ENCODE data around the gene ZNF587B. TPM values are rescaled to one million over a fixed set of nuclear protein-coding genes. Genes with fewer than 3 reads are reported as not detected.
A peak's percentile ranks its signal among the peaks of the same experiment; 100 is the strongest.
"Not testable (repeated sequence)": the region's sequence is repeated elsewhere in the genome, so short reads cannot be mapped to it uniquely, and the experiment has no call there.

The ZNF587B gene
- total RNA-seq (1 to 10 TPM; 5.8 to 9.3 (median 6.6) TPM), polyA plus RNA-seq (4.3 TPM)
- long read RNA-seq, donor 1, partial matches to known transcripts: 0 of 3 reads
- long read RNA-seq, donor 1, other reads (novel, unspliced or antisense): 3 of 3 reads
- long read RNA-seq, donor 2, partial matches to known transcripts: 0 of 1 reads
- long read RNA-seq, donor 2, other reads (novel, unspliced or antisense): 1 of 1 reads
- long read RNA-seq, donor 3, partial matches to known transcripts: 0 of 2 reads
- long read RNA-seq, donor 3, other reads (novel, unspliced or antisense): 1 of 2 reads
- long read RNA-seq, donor 4: 0 reads

DNA sequence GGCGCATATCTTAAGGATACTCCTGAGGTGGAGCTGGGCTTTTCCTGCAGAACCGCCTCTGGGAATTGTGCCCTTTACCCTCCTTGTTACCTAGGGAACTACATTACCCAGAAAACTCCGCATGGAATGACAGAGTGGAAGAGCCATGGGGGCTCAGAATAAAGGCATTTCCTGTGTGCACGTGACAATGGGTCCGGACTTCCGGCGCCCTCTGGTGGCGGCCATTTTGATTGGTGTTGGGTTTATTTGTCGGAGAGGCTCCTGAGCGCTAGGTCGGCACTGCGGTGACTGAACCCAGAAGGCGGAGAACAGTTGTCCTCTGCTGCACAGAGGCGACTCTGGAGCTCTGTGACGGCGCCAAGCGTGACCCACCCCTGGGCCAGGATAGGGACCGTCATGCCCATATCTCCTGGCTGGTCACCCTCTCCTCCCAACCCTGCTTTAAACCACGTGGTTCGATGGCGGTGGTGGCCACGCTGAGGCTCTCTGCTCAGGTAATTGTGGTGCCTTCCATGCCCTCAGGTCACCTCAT, at the start of gene ZNF587B:
ZNF587B (plus strand) TSS at position 229 of the 532 bp plus-strand sequence; CDS start at position 459, 230 bp downstream.
- peak; percentile 91 to 92 for ATAC-seq
- H3K27me3 ChIP-seq (ENCODE audit: control insufficient read depth, insufficient read depth): no peaks in the 10 kb centered on the region
- H3K4me3 ChIP-seq (ENCODE audit: low read length): peak within 1 kb of the TSS; percentile 63
- peak within 1 kb of the TSS; percentile 95 for H3K27ac ChIP-seq (ENCODE audit: low read length)
- DNase-seq: peak; percentile 77 to 93 (median 91)
- WGBS: 22% methylated on average over 22 of the region's 22 CpGs
- H3K9me3 ChIP-seq (ENCODE audit: control insufficient read depth, low read length): no peaks in the 10 kb centered on the region
- intact Hi-C loops (cut with DNase I): no loop called here
- H3K4me1 ChIP-seq (ENCODE audit: control insufficient read depth, insufficient read depth, low read length): no peaks in the 10 kb centered on the region

DNA sequence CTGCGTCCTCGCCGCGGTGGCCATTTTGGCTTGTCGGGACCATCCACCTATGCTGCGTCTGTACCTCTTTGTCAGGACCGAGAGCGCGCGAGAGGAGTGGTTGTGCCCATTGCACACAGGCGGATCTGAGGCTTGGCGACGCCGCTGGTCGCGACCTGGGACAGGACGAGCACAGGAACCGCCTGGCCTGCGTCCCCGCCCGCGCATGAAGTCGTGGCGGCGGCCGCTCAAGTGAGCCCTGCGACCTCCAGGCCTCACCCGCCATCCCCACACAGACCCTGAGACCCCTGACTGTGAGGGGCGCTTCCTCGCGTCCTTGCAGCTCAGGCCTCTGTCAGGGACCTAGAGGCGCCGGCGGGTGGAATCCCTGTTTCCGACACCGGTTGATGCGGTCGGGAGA, 43.8 kb upstream of the ZNF587B start:
- intact Hi-C loops (cut with DNase I): loop anchor here in 1 of 4 donors (5.0 kb wide), 1 partner anchor 396 kb away; the partner anchor contains the start of gene ZNF274
- Histone ChIP-seq H3K27ac (ENCODE audit: low read length) (no peak overlapping the region), H3K4me1 (ENCODE audit: control insufficient read depth, insufficient read depth, low read length) (no peaks in the 10 kb centered on the region), H3K4me3 (ENCODE audit: low read length) (no peak overlapping the region), H3K27me3 (ENCODE audit: control insufficient read depth, insufficient read depth) (no peaks in the 10 kb centered on the region), H3K9me3 (ENCODE audit: control insufficient read depth, low read length) (peaks cover 2% of the 10 kb centered on the region)
- ATAC-seq (peak; percentile 34 to 41), DNase-seq (peak in 2 of 3 donors; percentile 53 to 58)
- 93% methylated on average over 38 of the region's 38 CpGs for WGBS

DNA sequence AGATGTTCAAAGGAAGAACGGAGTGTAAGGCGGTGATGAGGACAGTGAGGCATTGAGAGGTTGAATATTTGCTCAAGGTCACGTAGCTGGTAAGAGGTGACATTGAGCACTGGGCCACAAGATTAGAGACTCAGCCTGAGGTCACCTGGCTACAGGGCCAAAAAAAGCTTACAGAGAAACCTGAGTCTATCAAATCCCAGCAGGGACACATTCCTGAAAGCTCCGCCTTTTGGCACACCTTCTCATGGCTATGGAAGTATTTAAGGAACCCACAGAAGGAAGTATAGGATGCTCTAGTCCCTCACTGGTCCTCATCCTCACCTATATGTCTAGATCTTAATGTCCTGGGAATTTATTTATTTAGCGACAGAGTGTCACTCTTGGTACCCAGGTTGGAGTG, 43.2 kb upstream of the ZNF587B start:
- Histone ChIP-seq H3K9me3 (ENCODE audit: control insufficient read depth, low read length) (peaks cover 2% of the 10 kb centered on the region), H3K4me3 (ENCODE audit: low read length) (no peak overlapping the region), H3K4me1 (ENCODE audit: control insufficient read depth, insufficient read depth, low read length) (no peaks in the 10 kb centered on the region), H3K27ac (ENCODE audit: low read length) (no peak overlapping the region), H3K27me3 (ENCODE audit: control insufficient read depth, insufficient read depth) (no peaks in the 10 kb centered on the region)
- intact Hi-C loops (cut with DNase I): loop anchor here in 1 of 4 donors (5.0 kb wide), 1 partner anchor 395 kb away; the partner anchor contains the start of gene ZNF274
- no peak for DNase-seq
- ATAC-seq: peak in 1 of 2 donors; percentile 10
- WGBS: 96% methylated on average over 5 of the region's 5 CpGs

DNA sequence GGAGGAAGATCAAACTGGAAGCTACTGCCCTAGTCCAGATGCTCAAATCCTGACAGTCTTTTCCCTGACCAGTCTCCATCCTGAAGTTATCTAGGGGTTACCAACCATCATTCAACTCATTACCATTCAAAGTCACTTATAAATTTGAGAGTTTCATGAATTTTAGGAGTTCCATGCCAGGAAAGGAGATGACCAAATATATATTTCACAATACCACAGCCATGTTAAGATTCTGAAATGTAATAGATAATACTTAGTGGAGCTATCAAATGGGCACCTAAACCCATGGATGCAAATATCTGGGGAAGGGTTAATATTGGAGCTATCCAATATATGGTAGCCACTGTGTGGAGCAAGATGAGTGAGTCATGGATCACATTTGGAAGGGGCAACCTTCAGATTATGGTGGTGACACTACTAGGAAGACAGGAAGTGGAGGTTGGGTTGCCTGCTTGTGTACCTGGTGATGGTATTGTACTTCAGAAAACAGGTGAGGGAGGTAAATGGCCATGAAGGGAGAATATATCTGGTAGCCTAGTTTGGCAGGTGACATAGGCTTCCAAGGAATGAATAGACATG, 41.9 kb upstream of the ZNF587B start:
- no peaks in the 10 kb centered on the region for H3K4me1 ChIP-seq (ENCODE audit: control insufficient read depth, insufficient read depth, low read length)
- no peak overlapping the region for H3K27ac ChIP-seq (ENCODE audit: low read length)
- DNase-seq: no peak
- no peak for ATAC-seq
- H3K27me3 ChIP-seq (ENCODE audit: control insufficient read depth, insufficient read depth): no peaks in the 10 kb centered on the region
- H3K9me3 ChIP-seq (ENCODE audit: control insufficient read depth, low read length): peaks cover 2% of the 10 kb centered on the region
- no peak overlapping the region for H3K4me3 ChIP-seq (ENCODE audit: low read length)
- intact Hi-C loops (cut with DNase I): loop anchor here in 1 of 4 donors (5.0 kb wide), 1 partner anchor 394 kb away; the partner anchor contains the start of gene ZNF274

- Histone ChIP-seq H3K27me3 (ENCODE audit: control insufficient read depth, insufficient read depth) (no peaks in the 10 kb centered on the region), H3K4me3 (ENCODE audit: low read length) (no peak overlapping the region), H3K27ac (ENCODE audit: low read length) (no peak overlapping the region), H3K4me1 (ENCODE audit: control insufficient read depth, insufficient read depth, low read length) (no peaks in the 10 kb centered on the region), H3K9me3 (ENCODE audit: control insufficient read depth, low read length) (peaks cover 2% of the 10 kb centered on the region)
- intact Hi-C loops (cut with DNase I): loop anchor here in 1 of 4 donors (5.0 kb wide), 1 partner anchor 393 kb away; the partner anchor contains the start of gene ZNF274
- 100% methylated on average over 4 of the region's 4 CpGs for WGBS
- DNase-seq (no peak), ATAC-seq (no peak)
Observed at GRCh38 chr19:57789288-57789687, 40.8 kb upstream of the ZNF587B start.

DNA sequence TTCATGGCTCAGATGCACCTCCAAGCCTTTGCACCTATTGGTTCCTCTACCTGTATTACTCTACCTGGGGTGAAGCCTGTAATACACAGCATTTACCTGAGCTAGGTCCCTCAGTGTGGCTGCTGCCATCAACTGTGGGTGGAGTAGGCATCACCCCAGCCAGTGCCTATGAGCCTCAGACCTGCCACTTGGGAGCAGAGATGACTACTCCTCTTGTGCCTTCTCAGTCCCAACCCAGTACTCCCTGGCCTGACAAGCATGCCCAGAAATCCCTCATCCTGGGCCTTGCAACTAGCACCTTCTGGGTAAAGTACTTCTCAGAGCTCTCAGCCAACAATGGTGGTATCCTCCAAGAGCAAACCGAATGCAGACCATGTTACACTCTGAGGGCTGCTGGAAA, 33.5 kb upstream of the ZNF587B start:
- H3K27me3 ChIP-seq (ENCODE audit: control insufficient read depth, insufficient read depth); H3K4me1 ChIP-seq (ENCODE audit: control insufficient read depth, insufficient read depth, low read length); DNase-seq; H3K9me3 ChIP-seq (ENCODE audit: control insufficient read depth, low read length); intact Hi-C loops (cut with DNase I); H3K27ac ChIP-seq (ENCODE audit: low read length); H3K4me3 ChIP-seq (ENCODE audit: low read length): not testable (repeated sequence)
- ATAC-seq: peak; percentile 27
- 95% methylated on average over 1 of the region's 1 CpG for WGBS

GRCh38 chr19:57800696-57801095, 29.4 kb upstream of the ZNF587B start:
- Histone ChIP-seq H3K4me3 (ENCODE audit: low read length) (no peak overlapping the region), H3K4me1 (ENCODE audit: control insufficient read depth, insufficient read depth, low read length) (peaks cover 6% of the 10 kb centered on the region), H3K9me3 (ENCODE audit: control insufficient read depth, low read length) (no peaks in the 10 kb centered on the region), H3K27me3 (ENCODE audit: control insufficient read depth, insufficient read depth) (no peaks in the 10 kb centered on the region), H3K27ac (ENCODE audit: low read length) (no peak overlapping the region)
- no peak for ATAC-seq
- intact Hi-C loops (cut with DNase I): no loop called here
- DNase-seq: no peak
- WGBS: 81% methylated on average over 5 of the region's 5 CpGs

DNA sequence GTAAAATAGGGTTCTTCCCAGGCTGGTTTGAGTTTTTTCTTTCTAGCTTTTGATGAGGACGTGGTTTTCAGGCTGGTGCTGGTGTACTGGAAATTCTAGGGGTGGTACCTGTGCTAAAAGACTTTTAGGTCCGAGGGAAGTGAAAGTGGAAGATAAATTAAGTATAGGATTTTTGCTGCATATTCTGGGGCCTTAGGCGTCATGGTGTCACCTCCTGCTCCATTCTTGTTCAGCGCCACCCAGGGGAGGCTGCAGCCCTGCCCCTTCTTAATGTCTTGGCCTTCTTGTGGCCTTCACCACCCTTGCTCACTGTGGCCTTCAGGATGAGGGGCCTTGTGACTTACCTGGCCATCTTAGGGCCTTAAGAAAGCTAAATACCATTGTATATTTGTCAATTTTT, 27.8 kb upstream of the ZNF587B start:
- Histone ChIP-seq H3K9me3 (ENCODE audit: control insufficient read depth, low read length) (no peaks in the 10 kb centered on the region), H3K27ac (ENCODE audit: low read length) (no peak overlapping the region), H3K4me3 (ENCODE audit: low read length) (no peak overlapping the region), H3K27me3 (ENCODE audit: control insufficient read depth, insufficient read depth) (no peaks in the 10 kb centered on the region), H3K4me1 (ENCODE audit: control insufficient read depth, insufficient read depth, low read length) (peaks cover 6% of the 10 kb centered on the region)
- WGBS: 89% methylated on average over 4 of the region's 4 CpGs
- no peak for DNase-seq
- intact Hi-C loops (cut with DNase I): no loop called here
- ATAC-seq: no peak

- H3K4me3 ChIP-seq (ENCODE audit: low read length): peak overlapping the region; percentile 88
- peak in 1 of 2 donors; percentile 36 for ATAC-seq
- peaks cover 6% of the 10 kb centered on the region for H3K4me1 ChIP-seq (ENCODE audit: control insufficient read depth, insufficient read depth, low read length)
- 11% methylated on average over 6 of the region's 6 CpGs for WGBS
- peak overlapping the region; percentile 96 for H3K27ac ChIP-seq (ENCODE audit: low read length)
- intact Hi-C loops (cut with DNase I): no loop called here
- DNase-seq: no peak
- no peaks in the 10 kb centered on the region for H3K27me3 ChIP-seq (ENCODE audit: control insufficient read depth, insufficient read depth)
- no peaks in the 10 kb centered on the region for H3K9me3 ChIP-seq (ENCODE audit: control insufficient read depth, low read length)
Observed at GRCh38 chr19:57803265-57803593, 26.9 kb upstream of the ZNF587B start.

- 5% methylated on average over 19 of the region's 19 CpGs for WGBS
- intact Hi-C loops (cut with DNase I): no loop called here
- peak in 2 of 3 donors; percentile 65 to 69 for DNase-seq
- Histone ChIP-seq H3K9me3 (ENCODE audit: control insufficient read depth, low read length) (no peaks in the 10 kb centered on the region), H3K4me3 (ENCODE audit: low read length) (peak overlapping the region; percentile 88), H3K27ac (ENCODE audit: low read length) (peak overlapping the region; percentile 96), H3K4me1 (ENCODE audit: control insufficient read depth, insufficient read depth, low read length) (peaks cover 6% of the 10 kb centered on the region), H3K27me3 (ENCODE audit: control insufficient read depth, insufficient read depth) (no peaks in the 10 kb centered on the region)
- peak; percentile 59 to 64 for ATAC-seq
Observed at GRCh38 chr19:57803594-57804325, 26.3 kb upstream of the ZNF587B start.

GRCh38 chr19:57807541-57807940, 22.6 kb upstream of the ZNF587B start:
- H3K27ac ChIP-seq (ENCODE audit: low read length): no peak overlapping the region
- no peaks in the 10 kb centered on the region for H3K9me3 ChIP-seq (ENCODE audit: control insufficient read depth, low read length)
- peaks cover 5% of the 10 kb centered on the region for H3K4me1 ChIP-seq (ENCODE audit: control insufficient read depth, insufficient read depth, low read length)
- intact Hi-C loops (cut with DNase I): no loop called here
- H3K4me3 ChIP-seq (ENCODE audit: low read length): no peak overlapping the region
- H3K27me3 ChIP-seq (ENCODE audit: control insufficient read depth, insufficient read depth): no peaks in the 10 kb centered on the region
- ATAC-seq (no peak), DNase-seq (no peak)
- 84% methylated on average over 2 of the region's 2 CpGs for WGBS

All from right cardiac atrium (tissue), 5 donors.